Kasumi-1 (cell line): Measurements from ENCODE around the gene CD37.
"Not testable (repeated sequence)": the region's sequence is repeated elsewhere in the genome, so short reads cannot be mapped to it uniquely, and the experiment has no call there.

Source experiments
- DNase-seq, 2 experiments: peaks; one replicate each; lab custom pipeline; 2025; lab: John Stamatoyannopoulos, UW

CD37 gene

GRCh38 chr19:49331187-49331586 is 4.0 kb upstream of the CD37 start:
- not testable (repeated sequence) for DNase-seq

- peak; percentile 74 to 82 for DNase-seq
Measured at GRCh38 chr19:49331616-49332055, 3.6 kb upstream of the CD37 start.

GRCh38 chr19:49332691-49333417 is 2.4 kb upstream of the CD37 start:
- DNase-seq, result not testable (repeated sequence)

GRCh38 chr19:49333418-49333805 is 1.8 kb upstream of the CD37 start:
- DNase-seq, result peak in 1 of 2 experiments; percentile 53

GRCh38 chr19:49333811-49334288 is 1.4 kb upstream of the CD37 start:
- peak; percentile 63 to 70 for DNase-seq

- no peak for DNase-seq
Measured at GRCh38 chr19:49335784-49336481, 727 bp downstream of the CD37 start.

GRCh38 chr19:49336482-49337266 is 1.5 kb downstream of the CD37 start:
- DNase-seq, result no peak

GRCh38 chr19:49337267-49338022 is 2.2 kb downstream of the CD37 start:
- no peak for DNase-seq

- no peak for DNase-seq
Measured at GRCh38 chr19:49338023-49338677, 2.9 kb downstream of the CD37 start.

- DNase-seq, result no peak
Measured at GRCh38 chr19:49338691-49339300, 3.6 kb downstream of the CD37 start.

- DNase-seq, result no peak
Measured at GRCh38 chr19:49339301-49340068, 4.3 kb downstream of the CD37 start.

GRCh38 chr19:49340069-49340864 is 5.1 kb downstream of the CD37 start:
- DNase-seq, result no peak

GRCh38 chr19:49340865-49341718 is 5.9 kb downstream of the CD37 start:
- DNase-seq, result no peak

- no peak for DNase-seq
Measured at GRCh38 chr19:49342291-49342721, 7.1 kb downstream of the CD37 start.

GRCh38 chr19:49343123-49343522 is 7.9 kb downstream of the CD37 start:
- no peak for DNase-seq

- DNase-seq, result no peak
Measured at GRCh38 chr19:49344505-49345423, 9.6 kb downstream of the CD37 start.

- DNase-seq, result no peak
Measured at GRCh38 chr19:49347191-49347590, 12.0 kb downstream of the CD37 start.
